ENCODE measurements around the gene TMPRSS4. TPM values are rescaled to one million over a fixed set of nuclear protein-coding genes. Genes with fewer than 3 reads are reported as not detected.

The TMPRSS4 gene
- polyA plus RNA-seq, 1 of the 3 experiments (the other 2 are of a cell fraction): not detected

DNA sequence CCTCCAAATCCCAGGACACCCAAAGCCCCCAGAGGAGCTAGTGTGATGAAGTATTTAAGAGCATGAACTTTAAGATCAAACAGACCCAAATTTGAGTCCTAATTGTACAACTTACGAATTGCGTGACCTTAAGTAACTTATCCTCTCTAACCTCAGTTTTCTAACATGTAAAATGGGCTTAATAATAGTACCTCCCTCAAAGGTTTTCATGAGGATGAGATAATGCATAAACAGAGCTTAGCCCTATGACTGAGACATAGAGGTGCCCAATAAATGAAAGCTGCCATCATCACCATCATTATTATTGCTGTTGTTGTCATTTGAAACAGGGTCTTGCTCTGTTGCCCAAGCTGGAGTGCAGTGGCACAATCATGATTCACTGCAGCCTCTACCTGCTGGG, 90.4 kb downstream of the TMPRSS4 start:
- no peaks in the 10 kb centered on the region for H3K36me3 ChIP-seq (replicated peaks in 1 of 2; ENCODE audit: control insufficient read depth in 1 of 2, insufficient read depth in 2 of 2, low read length in 1 of 2)
- H3K9ac ChIP-seq: no peak overlapping the region
- WGBS (ENCODE audit: low lambda C conversion rate): 57% methylated on average over 2 of the region's 2 CpGs
- ChIA-PET CTCF (interaction anchor here (1.3 kb wide), 2 partner anchors 10 to 181 kb away, joined by 3 to 6 read pairs; no protein-coding TSS in a partner anchor), POLR2A (no interaction called here)
- H3K4me2 ChIP-seq: no peak overlapping the region
- H3K79me2 ChIP-seq (ENCODE audit: insufficient read depth): no peaks in the 10 kb centered on the region
- peaks cover 0 to 2% of the 10 kb centered on the region in 2 experiments; a peak in 1 of 4 replicates for H3K4me1 ChIP-seq (ENCODE audit: control insufficient read depth in 1 of 2, insufficient read depth in 2 of 2, low read depth in 1 of 2, low read length in 1 of 2)
- H3F3A ChIP-seq (replicated peaks; ENCODE audit: insufficient read depth): no peaks in the 10 kb centered on the region
- no peaks in the 10 kb centered on the region for H3K9me2 ChIP-seq
- no peaks in the 10 kb centered on the region for H3K9me3 ChIP-seq
- no peak overlapping the region for H3K4me3 ChIP-seq (ENCODE audit: low read depth in 2 of 2, low read length in 1 of 2)
- DNase-seq: no peak
- no peaks in the 10 kb centered on the region for H4K20me1 ChIP-seq (ENCODE audit: insufficient read depth)
- H3K27ac ChIP-seq (ENCODE audit: low read depth in 2 of 2, low read length in 1 of 2): no peak overlapping the region
- H3K27me3 ChIP-seq (ENCODE audit: insufficient read depth): peaks cover 36% of the 10 kb centered on the region
- TF ChIP-seq, protein P1, sequence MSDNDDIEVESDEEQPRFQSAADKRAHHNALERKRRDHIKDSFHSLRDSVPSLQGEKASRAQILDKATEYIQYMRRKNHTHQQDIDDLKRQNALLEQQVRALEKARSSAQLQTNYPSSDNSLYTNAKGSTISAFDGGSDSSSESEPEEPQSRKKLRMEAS (IDR thresholded peaks at IDR 0.05; ENCODE audit: low read depth): no peak
- TF ChIP-seq TCF12 (IDR thresholded peaks at IDR 0.05) (no peak), GATA2 (CRISPR knock-in tag; IDR thresholded peaks at IDR 0.05) (no peak), FOSL2 (IDR thresholded peaks at IDR 0.05; ENCODE audit: borderline replicate concordance, low read depth) (no peak), RCOR1 (IDR thresholded peaks at IDR 0.05; ENCODE audit: low read length) (no peak), MEF2A (IDR thresholded peaks at IDR 0.05; ENCODE audit: borderline replicate concordance, low read depth) (no peak), EZH2phosphoT487 (IDR thresholded peaks at IDR 0.05; ENCODE audit: borderline replicate concordance, low read depth) (no peak), RXRA (IDR thresholded peaks at IDR 0.05; ENCODE audit: borderline replicate concordance, low read depth) (no peak), SMC3 (IDR thresholded peaks at IDR 0.05; ENCODE audit: low read depth, low read length) (no peak)
- TF ChIP-seq, protein P2, sequence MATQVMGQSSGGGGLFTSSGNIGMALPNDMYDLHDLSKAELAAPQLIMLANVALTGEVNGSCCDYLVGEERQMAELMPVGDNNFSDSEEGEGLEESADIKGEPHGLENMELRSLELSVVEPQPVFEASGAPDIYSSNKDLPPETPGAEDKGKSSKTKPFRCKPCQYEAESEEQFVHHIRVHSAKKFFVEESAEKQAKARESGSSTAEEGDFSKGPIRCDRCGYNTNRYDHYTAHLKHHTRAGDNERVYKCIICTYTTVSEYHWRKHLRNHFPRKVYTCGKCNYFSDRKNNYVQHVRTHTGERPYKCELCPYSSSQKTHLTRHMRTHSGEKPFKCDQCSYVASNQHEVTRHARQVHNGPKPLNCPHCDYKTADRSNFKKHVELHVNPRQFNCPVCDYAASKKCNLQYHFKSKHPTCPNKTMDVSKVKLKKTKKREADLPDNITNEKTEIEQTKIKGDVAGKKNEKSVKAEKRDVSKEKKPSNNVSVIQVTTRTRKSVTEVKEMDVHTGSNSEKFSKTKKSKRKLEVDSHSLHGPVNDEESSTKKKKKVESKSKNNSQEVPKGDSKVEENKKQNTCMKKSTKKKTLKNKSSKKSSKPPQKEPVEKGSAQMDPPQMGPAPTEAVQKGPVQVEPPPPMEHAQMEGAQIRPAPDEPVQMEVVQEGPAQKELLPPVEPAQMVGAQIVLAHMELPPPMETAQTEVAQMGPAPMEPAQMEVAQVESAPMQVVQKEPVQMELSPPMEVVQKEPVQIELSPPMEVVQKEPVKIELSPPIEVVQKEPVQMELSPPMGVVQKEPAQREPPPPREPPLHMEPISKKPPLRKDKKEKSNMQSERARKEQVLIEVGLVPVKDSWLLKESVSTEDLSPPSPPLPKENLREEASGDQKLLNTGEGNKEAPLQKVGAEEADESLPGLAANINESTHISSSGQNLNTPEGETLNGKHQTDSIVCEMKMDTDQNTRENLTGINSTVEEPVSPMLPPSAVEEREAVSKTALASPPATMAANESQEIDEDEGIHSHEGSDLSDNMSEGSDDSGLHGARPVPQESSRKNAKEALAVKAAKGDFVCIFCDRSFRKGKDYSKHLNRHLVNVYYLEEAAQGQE (IDR thresholded peaks at IDR 0.05; ENCODE audit: low read depth, low read length): no peak
- TF ChIP-seq, protein P3, sequence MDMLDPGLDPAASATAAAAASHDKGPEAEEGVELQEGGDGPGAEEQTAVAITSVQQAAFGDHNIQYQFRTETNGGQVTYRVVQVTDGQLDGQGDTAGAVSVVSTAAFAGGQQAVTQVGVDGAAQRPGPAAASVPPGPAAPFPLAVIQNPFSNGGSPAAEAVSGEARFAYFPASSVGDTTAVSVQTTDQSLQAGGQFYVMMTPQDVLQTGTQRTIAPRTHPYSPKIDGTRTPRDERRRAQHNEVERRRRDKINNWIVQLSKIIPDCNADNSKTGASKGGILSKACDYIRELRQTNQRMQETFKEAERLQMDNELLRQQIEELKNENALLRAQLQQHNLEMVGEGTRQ (IDR thresholded peaks at IDR 0.05; ENCODE audit: borderline replicate concordance, low read depth, low read length): no peak
- TF ChIP-seq, protein P4, sequence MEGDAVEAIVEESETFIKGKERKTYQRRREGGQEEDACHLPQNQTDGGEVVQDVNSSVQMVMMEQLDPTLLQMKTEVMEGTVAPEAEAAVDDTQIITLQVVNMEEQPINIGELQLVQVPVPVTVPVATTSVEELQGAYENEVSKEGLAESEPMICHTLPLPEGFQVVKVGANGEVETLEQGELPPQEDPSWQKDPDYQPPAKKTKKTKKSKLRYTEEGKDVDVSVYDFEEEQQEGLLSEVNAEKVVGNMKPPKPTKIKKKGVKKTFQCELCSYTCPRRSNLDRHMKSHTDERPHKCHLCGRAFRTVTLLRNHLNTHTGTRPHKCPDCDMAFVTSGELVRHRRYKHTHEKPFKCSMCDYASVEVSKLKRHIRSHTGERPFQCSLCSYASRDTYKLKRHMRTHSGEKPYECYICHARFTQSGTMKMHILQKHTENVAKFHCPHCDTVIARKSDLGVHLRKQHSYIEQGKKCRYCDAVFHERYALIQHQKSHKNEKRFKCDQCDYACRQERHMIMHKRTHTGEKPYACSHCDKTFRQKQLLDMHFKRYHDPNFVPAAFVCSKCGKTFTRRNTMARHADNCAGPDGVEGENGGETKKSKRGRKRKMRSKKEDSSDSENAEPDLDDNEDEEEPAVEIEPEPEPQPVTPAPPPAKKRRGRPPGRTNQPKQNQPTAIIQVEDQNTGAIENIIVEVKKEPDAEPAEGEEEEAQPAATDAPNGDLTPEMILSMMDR (IDR thresholded peaks at IDR 0.05): no peak
- H2AFZ ChIP-seq (ENCODE audit: low read depth): no peak overlapping the region

Measured in SK-N-SH (cell line).